ENCODE data around the gene NUMB.

DNA sequence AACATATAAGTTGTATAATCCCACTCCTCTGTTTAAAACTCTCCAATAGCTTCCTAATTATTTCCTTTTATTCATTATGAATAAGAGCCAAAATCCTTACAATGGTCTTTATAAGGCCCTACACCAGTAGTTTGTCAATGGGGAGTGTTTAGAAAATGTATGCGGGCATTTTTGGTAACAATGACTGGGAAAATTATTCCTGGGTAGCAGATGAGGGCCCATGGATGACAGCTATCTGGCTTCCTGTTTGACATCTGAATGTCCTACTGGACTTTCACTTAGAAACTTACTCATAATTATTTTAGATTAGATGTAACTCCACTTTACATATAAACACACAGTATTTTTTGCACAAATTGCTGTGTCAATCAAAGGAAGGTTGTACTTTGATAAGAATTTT, 119.8 kb downstream of the NUMB start:
- TF ChIP-seq POLR2AphosphoS5 (IDR thresholded peaks at IDR 0.05): no peak
- TF ChIP-seq, protein P1, sequence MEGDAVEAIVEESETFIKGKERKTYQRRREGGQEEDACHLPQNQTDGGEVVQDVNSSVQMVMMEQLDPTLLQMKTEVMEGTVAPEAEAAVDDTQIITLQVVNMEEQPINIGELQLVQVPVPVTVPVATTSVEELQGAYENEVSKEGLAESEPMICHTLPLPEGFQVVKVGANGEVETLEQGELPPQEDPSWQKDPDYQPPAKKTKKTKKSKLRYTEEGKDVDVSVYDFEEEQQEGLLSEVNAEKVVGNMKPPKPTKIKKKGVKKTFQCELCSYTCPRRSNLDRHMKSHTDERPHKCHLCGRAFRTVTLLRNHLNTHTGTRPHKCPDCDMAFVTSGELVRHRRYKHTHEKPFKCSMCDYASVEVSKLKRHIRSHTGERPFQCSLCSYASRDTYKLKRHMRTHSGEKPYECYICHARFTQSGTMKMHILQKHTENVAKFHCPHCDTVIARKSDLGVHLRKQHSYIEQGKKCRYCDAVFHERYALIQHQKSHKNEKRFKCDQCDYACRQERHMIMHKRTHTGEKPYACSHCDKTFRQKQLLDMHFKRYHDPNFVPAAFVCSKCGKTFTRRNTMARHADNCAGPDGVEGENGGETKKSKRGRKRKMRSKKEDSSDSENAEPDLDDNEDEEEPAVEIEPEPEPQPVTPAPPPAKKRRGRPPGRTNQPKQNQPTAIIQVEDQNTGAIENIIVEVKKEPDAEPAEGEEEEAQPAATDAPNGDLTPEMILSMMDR (IDR thresholded peaks at IDR 0.05): no peak
- no peak for TF ChIP-seq POLR2A (IDR thresholded peaks at IDR 0.05)
- TF ChIP-seq EP300 (IDR thresholded peaks at IDR 0.05): no peak
